Muscle of arm (tissue), 12 donors: ENCODE data around the gene GLS2. TPM values are rescaled to one million over a fixed set of nuclear protein-coding genes. Genes with fewer than 3 reads are reported as not detected.
"Not testable (repeated sequence)": the region's sequence is repeated elsewhere in the genome, so short reads cannot be mapped to it uniquely, and the experiment has no call there.

Experiments used
- DNase-seq: peaks from one replicate; pipeline ENCODE4 v3.0.0-alpha.2; 2013
- polyA plus RNA-seq, 12 donors: library from polyadenylated mRNA; unstranded; fragments of 120-200 nt; gene quantifications; one replicate each; pipeline ENCODE4 v1.2.1, GENCODE V29; 2013; ENCODE audit not compliant: insufficient read length in 12 of 12

The GLS2 gene
- polyA plus RNA-seq, 12 donors, result 0.15 to 1.2 (median 0.50) TPM; not detected in 5

GRCh38 chr12:56448860-56449621, 38.9 kb downstream of the GLS2 start, which contains the start of gene TIMELESS:
Gene TIMELESS (minus strand): TSS chr12:56449426. CDS start chr12:56434170, 15,256 bp downstream.
- peak; percentile 94 for DNase-seq

- not testable (repeated sequence) for DNase-seq
These were observed 44.8 kb downstream of the GLS2 start for GRCh38 chr12:56443208-56443607.

- DNase-seq, result no peak
These were observed 50.4 kb downstream of the GLS2 start for GRCh38 chr12:56437430-56438176.

GRCh38 chr12:56434828-56435227, 53.1 kb downstream of the GLS2 start:
- no peak for DNase-seq

- DNase-seq, result no peak
These were observed 56.1 kb downstream of the GLS2 start for GRCh38 chr12:56431850-56432249.

GRCh38 chr12:56431288-56431687, 56.7 kb downstream of the GLS2 start:
- no peak for DNase-seq

- no peak for DNase-seq
These were observed 62.0 kb downstream of the GLS2 start for GRCh38 chr12:56425940-56426438.

GRCh38 chr12:56425193-56425592, 62.8 kb downstream of the GLS2 start:
- DNase-seq, result no peak

Other genes starting within 250 kb of the GLS2 start
- gene ANKRD52, start 229.8 kb downstream of the GLS2 start, polyA plus RNA-seq, result 10 to 100 TPM in 11 of 12 donors, not detected in 1; 12.6 to 25.2 (median 17.7) TPM
- gene COQ10A, start 221.2 kb downstream of the GLS2 start, polyA plus RNA-seq, result 10 to 100 TPM in 11 of 12 donors, not detected in 1; 13.5 to 32.5 (median 17.4) TPM
- 100 to 1,000 TPM; 136 to 255 (median 226) TPM for gene CS, start 187.8 kb downstream of the GLS2 start, polyA plus RNA-seq
- gene CNPY2, start 172.2 kb downstream of the GLS2 start, polyA plus RNA-seq, result 10 to 100 TPM in 11 of 12 donors, not detected in 1; 36.5 to 90.7 (median 57.4) TPM
- 10 to 100 TPM in 11 of 12 donors, not detected in 1; 30.5 to 85.6 (median 47.9) TPM for gene PAN2, start 154.2 kb downstream of the GLS2 start, polyA plus RNA-seq
- 1 to 10 TPM in 1 of 12 donors, under 1 TPM in 7, not detected in 4; 0.26 to 2.2 (median 0.58) TPM for gene IL23A, start 149.3 kb downstream of the GLS2 start, polyA plus RNA-seq
- 100 to 1,000 TPM in 2 of 12 donors, 10 to 100 TPM in 9, not detected in 1; 33.4 to 116 (median 56.4) TPM for gene STAT2, start 128.1 kb downstream of the GLS2 start, polyA plus RNA-seq
- under 1 TPM in 3 of 12 donors, not detected in 9; 0.07 to 0.12 (median 0.11) TPM for gene APOF, start 125.3 kb downstream of the GLS2 start, polyA plus RNA-seq
- 10 to 100 TPM in 9 of 12 donors, 1 to 10 TPM in 2, not detected in 1; 9.8 to 23.6 (median 16.1) TPM for gene TIMELESS, start 38.7 kb downstream of the GLS2 start, polyA plus RNA-seq
- gene MIP, start 33.5 kb downstream of the GLS2 start, polyA plus RNA-seq, result under 1 TPM in 4 of 12 donors, not detected in 8; 0.19 to 0.34 (median 0.23) TPM
- gene SPRYD4, start 19.6 kb downstream of the GLS2 start, polyA plus RNA-seq, result 1 to 10 TPM in 11 of 12 donors, not detected in 1; 1.4 to 3.4 (median 2.3) TPM
- gene RBMS2, start 33.7 kb upstream of the GLS2 start, polyA plus RNA-seq, result 10 to 100 TPM in 11 of 12 donors, not detected in 1; 13.3 to 71.1 (median 26.4) TPM
- 100 to 1,000 TPM in 3 of 12 donors, 10 to 100 TPM in 9; 31.6 to 842 (median 46.7) TPM for gene BAZ2A, start 142.2 kb upstream of the GLS2 start, polyA plus RNA-seq
- 100 to 1,000 TPM in 11 of 12 donors, not detected in 1; 327 to 788 (median 683) TPM for gene ATP5F1B, start 157.8 kb upstream of the GLS2 start, polyA plus RNA-seq
- gene PTGES3, start 200.1 kb upstream of the GLS2 start, polyA plus RNA-seq, result 100 to 1,000 TPM in 11 of 12 donors, not detected in 1; 189 to 255 (median 216) TPM
- 1,000 to 10,000 TPM in 11 of 12 donors, 100 to 1,000 TPM in 1; 260 to 2,150 (median 1,740) TPM for gene NACA, start 237.1 kb upstream of the GLS2 start, polyA plus RNA-seq